ENCODE results near the gene NBEAL2.

NBEAL2 gene

DNA sequence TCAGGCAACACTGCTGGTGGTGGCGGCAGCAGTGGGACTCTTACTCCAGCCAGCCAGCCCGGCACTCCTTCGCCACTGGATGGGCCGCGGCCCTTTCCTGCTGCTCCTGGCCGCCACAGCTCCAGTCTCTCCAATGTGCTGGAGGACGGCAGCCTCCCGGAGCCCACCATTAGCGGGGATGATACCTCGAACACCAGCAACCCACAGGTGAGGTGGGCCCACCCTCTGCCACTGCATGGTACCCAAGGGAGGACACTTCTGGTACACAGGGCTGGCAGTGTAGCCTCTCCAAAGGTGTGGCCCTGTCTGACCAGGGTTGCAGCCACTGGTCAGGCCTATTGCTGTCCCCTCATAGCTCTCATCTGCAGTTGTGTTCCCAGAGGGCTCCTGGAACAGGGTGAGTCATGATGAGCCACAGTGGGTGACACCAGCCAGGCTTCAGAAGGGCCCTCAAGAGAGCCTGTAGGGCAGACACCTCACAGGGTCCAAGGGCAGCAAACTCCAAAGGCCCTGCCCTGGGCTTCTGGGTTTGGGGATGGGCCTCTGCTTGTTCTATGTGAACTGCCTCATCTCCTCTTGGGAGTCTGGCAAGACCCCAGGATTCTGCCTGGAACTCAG, 20.8 kb downstream of the NBEAL2 start:
- TF ChIP-seq, protein P1, sequence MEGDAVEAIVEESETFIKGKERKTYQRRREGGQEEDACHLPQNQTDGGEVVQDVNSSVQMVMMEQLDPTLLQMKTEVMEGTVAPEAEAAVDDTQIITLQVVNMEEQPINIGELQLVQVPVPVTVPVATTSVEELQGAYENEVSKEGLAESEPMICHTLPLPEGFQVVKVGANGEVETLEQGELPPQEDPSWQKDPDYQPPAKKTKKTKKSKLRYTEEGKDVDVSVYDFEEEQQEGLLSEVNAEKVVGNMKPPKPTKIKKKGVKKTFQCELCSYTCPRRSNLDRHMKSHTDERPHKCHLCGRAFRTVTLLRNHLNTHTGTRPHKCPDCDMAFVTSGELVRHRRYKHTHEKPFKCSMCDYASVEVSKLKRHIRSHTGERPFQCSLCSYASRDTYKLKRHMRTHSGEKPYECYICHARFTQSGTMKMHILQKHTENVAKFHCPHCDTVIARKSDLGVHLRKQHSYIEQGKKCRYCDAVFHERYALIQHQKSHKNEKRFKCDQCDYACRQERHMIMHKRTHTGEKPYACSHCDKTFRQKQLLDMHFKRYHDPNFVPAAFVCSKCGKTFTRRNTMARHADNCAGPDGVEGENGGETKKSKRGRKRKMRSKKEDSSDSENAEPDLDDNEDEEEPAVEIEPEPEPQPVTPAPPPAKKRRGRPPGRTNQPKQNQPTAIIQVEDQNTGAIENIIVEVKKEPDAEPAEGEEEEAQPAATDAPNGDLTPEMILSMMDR (IDR thresholded peaks at IDR 0.05; ENCODE audit: extremely low read depth, insufficient read depth, missing control alignments) = no peak
- no peak for DNase-seq (ENCODE audit: low spot score)
- in situ Hi-C loops (cut with MboI; ENCODE audit: low pct_unique_long_range_greater_than_20kb, low sequenced_read_pairs, unreplicated experiment) = no loop called here

DNA sequence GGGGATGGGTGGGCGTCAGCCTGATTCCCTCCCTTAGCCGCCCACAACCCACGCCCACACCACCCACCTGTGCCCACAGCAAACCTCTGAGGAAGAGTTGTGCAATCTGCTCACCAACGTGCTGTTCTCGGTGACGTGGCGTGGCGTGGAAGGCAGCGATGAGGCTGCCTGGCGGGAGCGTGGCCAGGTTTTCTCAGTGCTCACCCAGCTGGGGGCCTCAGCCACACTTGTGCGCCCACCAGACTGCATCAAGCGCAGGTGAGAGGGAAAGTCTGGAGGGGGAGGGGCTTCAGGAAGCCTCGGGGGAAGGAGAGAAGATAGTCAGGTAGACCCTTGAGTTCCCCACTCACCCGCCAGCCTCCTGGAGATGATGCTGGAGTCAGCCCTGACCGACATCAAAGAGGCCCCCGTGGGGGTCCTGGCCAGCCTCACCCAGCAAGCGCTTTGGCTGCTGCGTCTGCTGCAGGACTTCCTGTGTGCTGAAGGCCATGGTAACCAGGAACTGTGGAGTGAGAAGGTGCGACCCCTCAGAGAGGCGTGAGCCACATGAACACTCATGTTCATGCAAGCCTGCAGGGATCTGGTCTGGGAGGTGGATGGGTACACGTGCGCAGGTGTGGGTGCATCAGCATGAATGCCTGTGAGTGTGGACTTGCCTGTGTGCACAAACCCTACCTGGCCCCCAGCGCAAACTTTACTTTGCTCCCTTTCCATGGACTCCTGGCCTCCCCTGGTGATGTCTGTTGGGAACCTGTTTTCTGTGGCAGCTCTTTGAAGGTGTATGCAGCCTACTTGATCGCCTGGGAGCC, 21.7 kb downstream of the NBEAL2 start:
- TF ChIP-seq, protein P1 (IDR thresholded peaks at IDR 0.05; ENCODE audit: extremely low read depth, insufficient read depth, missing control alignments) = no peak
- DNase-seq (ENCODE audit: low spot score) = no peak
- in situ Hi-C loops (cut with MboI; ENCODE audit: low pct_unique_long_range_greater_than_20kb, low sequenced_read_pairs, unreplicated experiment) = no loop called here

DNA sequence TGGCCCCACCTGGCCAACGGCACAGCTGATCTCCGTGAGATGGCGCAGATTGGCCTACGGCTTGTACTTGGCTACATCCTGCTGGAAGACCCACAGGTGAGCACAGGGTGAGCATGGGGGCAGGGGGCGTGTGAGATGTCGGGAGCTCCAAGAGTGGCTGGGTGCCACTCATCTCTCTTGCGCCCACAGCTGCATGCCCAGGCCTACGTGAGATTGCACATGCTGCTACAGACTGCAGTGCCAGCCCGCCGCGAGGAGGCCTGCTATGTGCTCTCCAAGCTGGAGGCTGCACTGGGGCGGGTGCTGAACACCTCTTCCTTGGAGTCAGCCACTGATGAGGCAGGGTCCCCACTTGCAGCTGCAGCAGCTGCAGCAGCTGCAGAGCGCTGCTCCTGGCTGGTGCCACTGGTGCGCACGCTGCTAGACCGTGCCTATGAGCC, 22.3 kb downstream of the NBEAL2 start:
- in situ Hi-C loops (cut with MboI; ENCODE audit: low pct_unique_long_range_greater_than_20kb, low sequenced_read_pairs, unreplicated experiment) = no loop called here
- DNase-seq (ENCODE audit: low spot score) = no peak
- TF ChIP-seq, protein P1 (IDR thresholded peaks at IDR 0.05; ENCODE audit: extremely low read depth, insufficient read depth, missing control alignments) = no peak

DNA sequence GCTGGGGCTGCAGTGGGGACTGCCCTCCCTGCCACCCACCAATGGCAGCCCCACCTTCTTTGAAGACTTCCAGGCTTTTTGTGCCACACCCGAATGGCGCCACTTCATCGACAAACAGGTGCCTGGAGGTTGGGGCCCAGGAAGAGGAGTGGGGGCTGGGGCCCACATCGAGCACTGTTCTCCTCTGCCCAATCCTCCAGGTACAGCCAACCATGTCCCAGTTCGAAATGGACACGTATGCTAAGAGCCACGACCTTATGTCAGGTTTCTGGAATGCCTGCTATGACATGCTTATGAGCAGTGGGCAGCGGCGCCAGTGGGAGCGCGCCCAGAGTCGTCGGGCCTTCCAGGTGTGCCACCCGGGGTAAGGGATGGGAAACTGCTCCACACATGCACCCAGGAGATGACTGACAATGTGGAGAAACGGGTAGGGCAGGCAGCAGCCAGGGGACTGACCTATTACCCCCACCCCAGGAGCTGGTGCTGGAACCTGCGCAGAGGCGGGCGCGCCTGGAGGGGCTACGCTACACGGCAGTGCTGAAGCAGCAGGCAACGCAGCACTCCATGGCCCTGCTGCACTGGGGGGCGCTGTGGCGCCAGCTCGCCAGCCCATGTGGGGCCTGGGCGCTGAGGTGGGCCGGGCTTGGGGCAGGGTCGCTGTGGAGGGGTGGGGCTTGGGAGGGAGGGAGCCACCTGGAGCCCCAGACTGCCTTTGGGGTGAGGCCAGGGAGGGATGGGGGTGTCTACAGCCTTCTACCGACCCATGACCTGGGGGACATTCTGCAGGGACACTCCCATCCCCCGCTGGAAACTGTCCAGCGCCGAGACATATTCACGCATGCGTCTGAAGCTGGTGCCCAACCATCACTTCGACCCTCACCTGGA, 22.9 kb downstream of the NBEAL2 start:
- in situ Hi-C loops (cut with MboI; ENCODE audit: low pct_unique_long_range_greater_than_20kb, low sequenced_read_pairs, unreplicated experiment) = no loop called here
- TF ChIP-seq, protein P1 (IDR thresholded peaks at IDR 0.05; ENCODE audit: extremely low read depth, insufficient read depth, missing control alignments) = peak; percentile 18
- no peak for DNase-seq (ENCODE audit: low spot score)

DNA sequence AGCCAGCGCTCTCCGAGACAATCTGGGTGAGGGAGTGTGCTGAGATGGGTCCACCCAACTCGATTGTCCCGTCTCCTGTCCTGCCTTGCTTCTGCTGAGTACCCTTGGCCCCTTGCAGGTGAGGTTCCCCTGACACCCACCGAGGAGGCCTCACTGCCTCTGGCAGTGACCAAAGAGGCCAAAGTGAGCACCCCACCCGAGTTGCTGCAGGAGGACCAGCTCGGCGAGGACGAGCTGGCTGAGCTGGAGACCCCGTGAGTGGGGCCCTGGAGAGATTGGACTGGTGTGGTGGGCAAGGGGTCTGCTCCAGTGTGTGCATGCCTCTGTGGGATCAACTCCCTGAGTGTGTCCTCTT, 23.6 kb downstream of the NBEAL2 start:
- in situ Hi-C loops (cut with MboI; ENCODE audit: low pct_unique_long_range_greater_than_20kb, low sequenced_read_pairs, unreplicated experiment) = no loop called here
- TF ChIP-seq, protein P1 (IDR thresholded peaks at IDR 0.05; ENCODE audit: extremely low read depth, insufficient read depth, missing control alignments) = no peak

More for the DNA sequence above, 23.6 kb downstream of the NBEAL2 start:
- DNase-seq (ENCODE audit: low spot score) = no peak

All from GM13977 (cell line).